HG03520 (cell line): Measurements from ENCODE around the gene GRIK5.

Experiments used
- ATAC-seq: cut with Tn5 transposase; IDR thresholded peaks from one replicate; pipeline ENCODE4 v1.9.1; 2021; ENCODE audit warnings: mild to moderate bottlenecking, moderate library complexity; ENCODE audit not compliant: unreplicated experiment

Gene GRIK5

DNA sequence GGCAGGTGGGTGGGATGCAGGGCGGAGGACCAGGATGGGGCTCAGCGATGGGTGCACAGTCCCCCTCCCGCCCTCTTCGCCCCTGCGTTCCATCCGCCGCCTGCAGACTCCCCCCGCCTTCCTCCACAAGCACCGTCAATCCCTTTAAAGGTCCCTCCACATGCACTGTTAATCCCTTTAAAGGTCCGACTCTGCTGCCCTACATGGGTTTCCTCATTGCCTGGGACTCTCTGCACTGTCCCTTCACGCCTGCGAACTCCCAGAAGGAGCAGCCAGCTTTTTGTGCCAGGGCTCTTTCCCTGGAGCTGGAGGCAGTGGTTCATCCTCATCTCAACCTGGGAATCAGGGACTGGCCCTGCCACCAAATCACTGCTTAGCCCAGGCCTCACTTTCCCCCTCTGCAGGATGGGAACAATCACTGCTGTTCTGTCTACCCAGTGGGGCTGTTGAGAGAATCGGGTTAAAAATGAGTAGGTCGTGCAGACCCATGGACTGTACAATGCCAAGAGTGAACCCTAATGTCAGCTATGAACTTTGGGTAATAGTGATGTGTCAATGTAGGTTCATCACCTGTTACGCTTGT lies 26.3 kb upstream of the GRIK5 start:
- no peak for ATAC-seq

- ATAC-seq = no peak
Measured at GRCh38 chr19:42095814-42096230, 25.8 kb upstream of the GRIK5 start.

GRCh38 chr19:42095142-42095813 lies 25.3 kb upstream of the GRIK5 start:
- ATAC-seq = no peak

DNA sequence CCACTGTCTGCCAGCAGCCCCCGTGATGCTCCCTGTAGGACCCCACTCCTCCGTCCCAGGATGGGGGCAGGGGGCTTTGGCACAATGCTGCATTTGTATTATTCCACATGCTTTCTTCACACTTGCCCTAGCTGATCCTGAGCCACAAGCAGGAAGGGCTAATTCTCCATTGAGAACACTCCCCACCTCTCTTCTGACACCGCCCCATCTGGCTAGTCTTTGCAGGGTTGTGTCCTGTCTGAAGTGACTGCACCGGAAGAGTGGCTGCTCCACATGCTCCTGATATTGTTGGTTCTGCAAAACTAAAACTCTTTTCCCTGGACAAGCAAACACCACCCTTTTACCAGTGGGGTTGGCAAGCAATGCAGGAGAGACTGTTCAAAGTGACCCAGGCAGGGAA lies 23.9 kb upstream of the GRIK5 start:
- ATAC-seq = no peak

- ATAC-seq = no peak
Measured at GRCh38 chr19:42093505-42093904, 23.5 kb upstream of the GRIK5 start.

- no peak for ATAC-seq
Measured at GRCh38 chr19:42092350-42092749, 22.3 kb upstream of the GRIK5 start.

DNA sequence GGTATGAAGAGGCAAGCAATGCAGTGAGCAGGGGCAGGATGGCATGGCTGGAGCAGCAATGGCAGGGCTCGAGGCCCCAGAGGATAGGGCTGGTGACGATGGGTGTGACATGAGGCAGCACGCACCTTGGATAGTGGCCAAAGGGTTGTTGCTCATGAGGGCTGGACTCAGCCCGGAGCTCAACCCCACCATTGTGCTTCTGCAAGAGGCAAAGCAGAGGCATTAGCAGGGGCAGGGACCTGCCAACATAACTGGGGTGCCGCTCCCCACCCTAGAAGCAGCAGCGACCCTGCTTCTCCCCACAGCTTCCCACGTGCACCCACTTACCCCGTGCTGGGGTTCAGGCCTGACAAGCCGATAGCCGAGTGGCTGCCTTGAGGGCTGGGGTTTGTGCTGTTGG lies 21.7 kb upstream of the GRIK5 start:
- no peak for ATAC-seq

DNA sequence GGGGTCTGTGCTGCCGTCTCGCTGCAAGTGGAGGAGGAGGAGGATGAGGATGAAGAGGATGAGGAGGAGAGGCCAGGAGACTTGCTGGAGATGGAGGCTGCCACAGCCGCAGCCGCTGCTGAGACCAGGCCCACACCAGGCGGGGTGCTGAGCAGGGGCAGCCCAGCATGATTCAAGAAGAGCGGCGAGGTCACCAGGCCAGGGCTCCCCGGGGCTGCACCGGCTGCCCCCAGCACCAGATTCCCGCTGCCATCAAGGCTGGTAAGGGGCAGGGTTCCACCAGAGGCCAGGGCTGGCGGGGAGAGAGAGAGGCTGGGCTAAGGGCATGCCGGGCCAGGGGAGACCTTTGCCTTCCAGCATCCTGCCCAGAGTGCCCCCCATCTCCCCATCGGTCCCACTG lies 21.3 kb upstream of the GRIK5 start:
- no peak for ATAC-seq

DNA sequence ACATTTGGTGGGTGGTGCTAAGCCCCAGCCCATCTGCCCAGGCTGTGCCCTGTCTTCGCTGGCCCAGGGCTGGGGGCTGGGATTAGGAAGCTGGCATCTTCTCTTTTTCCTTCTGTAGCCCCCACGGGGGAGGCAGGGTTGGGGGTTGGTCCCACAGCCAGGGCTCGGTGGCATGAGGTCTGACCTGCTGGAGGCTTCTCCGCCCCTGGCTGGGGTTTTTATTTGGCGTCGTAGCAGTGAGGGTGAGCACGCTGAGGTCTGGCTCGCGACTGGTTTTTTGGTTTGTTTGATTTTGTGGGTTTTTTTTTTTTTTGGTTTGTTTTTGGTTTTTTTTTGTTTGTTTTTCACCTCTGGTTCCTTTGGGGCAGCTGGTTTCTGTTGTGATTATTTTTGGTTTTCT lies 20.7 kb upstream of the GRIK5 start:
- ATAC-seq = no peak

GRCh38 chr19:42089772-42090171 lies 19.8 kb upstream of the GRIK5 start:
- ATAC-seq = no peak

DNA sequence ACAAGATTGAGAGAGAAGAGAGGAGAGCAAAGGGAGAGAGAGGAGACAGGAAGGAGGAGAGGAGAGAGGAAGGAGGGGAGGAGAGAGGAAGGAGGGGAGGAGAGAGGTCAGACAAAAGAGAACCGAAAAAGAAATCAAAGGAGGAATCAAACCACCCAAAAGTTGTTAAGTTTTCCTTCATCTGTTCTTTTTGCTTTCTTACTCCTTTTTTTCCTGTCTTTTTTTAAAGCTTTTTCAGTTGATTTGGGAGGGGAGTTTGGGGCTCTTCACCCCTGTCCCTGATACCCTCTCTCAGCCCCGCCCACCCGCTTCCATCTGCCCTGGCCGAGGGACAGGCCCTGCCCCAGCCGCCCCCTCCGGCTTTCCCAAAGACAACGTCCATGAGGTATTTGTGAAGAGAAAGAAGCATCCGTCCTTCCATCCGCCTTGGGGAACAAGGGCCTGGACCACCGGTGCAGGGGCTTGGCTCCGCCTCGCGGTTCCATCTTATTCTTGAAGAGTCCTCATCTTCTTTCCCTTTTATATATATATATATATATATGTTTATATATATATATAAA lies 19.3 kb upstream of the GRIK5 start:
- no peak for ATAC-seq

- ATAC-seq = no peak
Measured at GRCh38 chr19:42088471-42089190, 18.6 kb upstream of the GRIK5 start.

DNA sequence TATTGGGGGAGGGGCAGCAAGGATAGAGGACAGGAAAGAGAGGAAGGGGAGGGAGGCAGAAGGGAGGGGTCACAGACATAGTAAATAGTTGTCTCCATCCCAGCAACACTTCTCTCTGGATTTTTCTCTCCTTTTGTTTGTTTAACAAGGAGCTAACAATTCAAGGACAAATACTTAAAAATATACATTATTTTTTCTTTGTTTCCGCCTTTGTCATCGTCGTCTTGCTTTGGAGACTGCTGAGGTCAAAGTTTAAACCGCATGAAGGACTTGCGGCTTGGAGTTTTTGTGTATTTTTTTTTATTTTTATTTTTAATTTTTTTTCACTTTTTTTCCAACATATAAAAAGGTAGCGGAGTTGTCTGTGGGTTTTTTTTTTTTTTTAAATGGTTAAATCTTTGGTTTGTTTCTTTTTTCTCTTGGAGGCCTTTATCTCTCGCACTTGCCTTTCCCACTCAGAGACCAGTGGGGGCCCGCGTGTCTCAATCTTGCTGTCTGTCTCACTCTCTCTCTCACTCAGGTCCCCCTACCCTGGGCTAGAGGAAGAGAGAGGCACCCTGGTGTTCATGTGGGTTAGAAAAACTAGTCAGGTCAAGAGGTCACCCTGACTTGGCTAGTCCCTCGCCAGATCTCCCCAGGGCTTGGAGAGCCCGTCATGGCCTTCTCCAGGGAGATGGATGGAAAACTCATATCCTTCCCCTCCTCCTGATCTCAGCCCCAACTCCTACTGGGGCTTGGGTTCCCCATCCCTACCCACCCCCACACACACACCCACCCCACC lies 17.0 kb upstream of the GRIK5 start:
- ATAC-seq = no peak

DNA sequence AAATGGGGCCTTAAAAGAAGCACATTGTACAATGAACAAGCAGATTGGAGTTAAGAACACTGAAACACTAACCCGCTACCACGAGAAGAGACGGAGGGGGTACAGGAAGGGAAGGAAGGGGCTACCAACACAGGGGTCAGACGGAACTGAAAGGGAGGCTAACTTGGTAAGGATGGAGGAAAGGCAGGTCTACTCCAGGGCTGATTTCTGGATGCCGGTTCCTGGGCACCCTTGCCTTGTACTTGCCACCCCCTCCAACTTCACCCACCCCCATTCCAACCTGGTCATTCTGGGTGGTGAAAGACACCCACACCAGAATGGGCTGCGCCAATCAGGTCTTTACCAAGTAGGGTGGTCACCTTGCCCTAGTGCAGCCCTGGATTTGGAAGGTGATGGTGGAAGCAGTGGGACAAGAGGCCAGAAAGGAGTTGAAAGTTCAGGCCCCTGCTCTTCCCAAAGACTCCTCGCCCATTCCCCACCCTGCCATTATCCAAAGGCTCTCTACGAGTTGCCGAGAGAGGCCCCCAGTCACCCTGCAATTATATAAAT lies 16.3 kb upstream of the GRIK5 start:
- ATAC-seq = no peak

GRCh38 chr19:42083537-42083936 lies 13.5 kb upstream of the GRIK5 start:
- no peak for ATAC-seq

DNA sequence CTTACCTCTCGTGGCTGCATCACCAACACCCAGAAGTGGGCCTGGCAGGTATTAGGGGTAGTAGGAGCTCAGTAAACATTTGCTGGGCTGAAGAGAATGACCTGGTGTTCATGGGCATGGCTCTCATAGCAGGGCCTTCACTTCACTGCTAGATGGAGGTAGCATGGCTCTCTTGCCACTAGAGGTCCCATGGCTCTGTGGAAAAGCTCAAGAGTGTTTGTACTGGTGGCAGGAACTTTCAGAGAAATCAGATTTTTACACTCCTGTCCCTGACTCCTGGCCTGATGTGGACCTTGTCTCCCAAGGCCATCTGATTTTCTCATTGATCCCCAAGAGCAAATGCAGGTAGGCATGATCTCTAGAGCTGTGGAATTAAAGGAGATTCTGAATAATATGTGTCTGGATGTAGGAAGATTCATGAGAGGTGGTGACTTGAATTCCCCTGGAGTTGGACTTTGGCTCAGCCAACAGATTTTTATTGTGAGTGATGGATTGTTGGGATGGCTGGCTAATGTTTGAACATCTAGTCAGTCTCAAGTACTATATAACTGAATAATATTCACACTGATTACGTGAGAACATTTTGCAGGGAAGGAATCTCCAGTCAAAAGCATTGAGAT lies 11.7 kb upstream of the GRIK5 start:
- ATAC-seq = no peak

GRCh38 chr19:42080764-42081375 lies 10.9 kb upstream of the GRIK5 start:
- ATAC-seq = no peak

GRCh38 chr19:42079886-42080763 lies 10.1 kb upstream of the GRIK5 start:
- no peak for ATAC-seq

- ATAC-seq = no peak
Measured at GRCh38 chr19:42079276-42079669, 9.3 kb upstream of the GRIK5 start.
